PC-9 (cell line): ENCODE measurements around the gene KRTAP4-9.

ENCODE experiments used
- CTCF ChIP-seq: fragments of 200-600 bp; sonication (generic); conservative IDR thresholded peaks from 2 replicates; pipeline ENCODE4 v1.6.1; 2017; ENCODE audit warnings: mixed run types, antibody characterized with exemption, mild to moderate bottlenecking, moderate library complexity
- EZH2 ChIP-seq: fragments of 200-600 bp; sonication (generic); IDR thresholded peaks from 2 replicates; pipeline ENCODE4 v1.8.0; 2017; ENCODE audit warnings: antibody characterized with exemption, low read depth

- TF ChIP-seq CTCF = no peak
- TF ChIP-seq EZH2 = no peak
Observed at GRCh38 chr17:41061964-41062363, 43.2 kb upstream of the KRTAP4-9 start.
